Lower leg skin (tissue), 3 donors: Measurements from ENCODE around the gene OR10H2.

Experiments
- CTCF ChIP-seq, 3 donors: fragments of 450-650 bp; IDR thresholded peaks; one replicate each; pipeline ENCODE4 v1.5.1; 2016; ENCODE audit warnings: antibody characterized with exemption in 3 of 3, mild to moderate bottlenecking in 3 of 3, moderate library complexity in 2 of 3
- POLR2A ChIP-seq, 2 donors: fragments of 450-650 bp; IDR thresholded peaks; one replicate each; pipeline ENCODE4 v1.6.1; 2016 to 2017; ENCODE audit warnings: antibody characterized with exemption in 2 of 2, mild to moderate bottlenecking in 1 of 2, moderate library complexity in 1 of 2

GRCh38 chr19:15737722-15738121 is 9.9 kb downstream of the OR10H2 start, which contains the start of gene OR10H3:
- TF ChIP-seq CTCF (IDR thresholded peaks at IDR 0.05) (no peak), POLR2A (IDR thresholded peaks at IDR 0.05) (no peak)
